Transverse colon (tissue), 4 donors: ENCODE measurements around the gene DNASE1L3.

Experiments
- EP300 ChIP-seq: sonication (generic); formaldehyde crosslinking; IDR thresholded peaks from one replicate; pipeline ENCODE4 v1.6.1; 2017; ENCODE audit warnings: antibody characterized with exemption, low read depth
- POLR2A ChIP-seq: fragments of 450-650 bp; IDR thresholded peaks from one replicate; pipeline ENCODE4 v1.6.1; 2016; ENCODE audit warnings: antibody characterized with exemption, mild to moderate bottlenecking, moderate library complexity
- POLR2AphosphoS5 ChIP-seq, 3 donors: sonication (generic); formaldehyde crosslinking; IDR thresholded peaks; one replicate each; pipeline ENCODE4 v1.6.1; 2016; ENCODE audit warnings: antibody characterized with exemption in 3 of 3
- TF ChIP-seq, protein P1 (sequence below), 5 experiments: fragments of 200-600 bp in 3 of 5; fragments of 450-650 bp in 2 of 5; sonication (generic) in 3 of 5; IDR thresholded peaks; 1 replicate in 2 of 5; 2 replicates in 3 of 5; pipeline ENCODE4 v1.5.1; 2016 to 2017; ENCODE audit warnings: antibody characterized with exemption in 5 of 5, inconsistent platforms in 3 of 5, mild to moderate bottlenecking in 2 of 5, moderate library complexity in 1 of 5

DNA sequence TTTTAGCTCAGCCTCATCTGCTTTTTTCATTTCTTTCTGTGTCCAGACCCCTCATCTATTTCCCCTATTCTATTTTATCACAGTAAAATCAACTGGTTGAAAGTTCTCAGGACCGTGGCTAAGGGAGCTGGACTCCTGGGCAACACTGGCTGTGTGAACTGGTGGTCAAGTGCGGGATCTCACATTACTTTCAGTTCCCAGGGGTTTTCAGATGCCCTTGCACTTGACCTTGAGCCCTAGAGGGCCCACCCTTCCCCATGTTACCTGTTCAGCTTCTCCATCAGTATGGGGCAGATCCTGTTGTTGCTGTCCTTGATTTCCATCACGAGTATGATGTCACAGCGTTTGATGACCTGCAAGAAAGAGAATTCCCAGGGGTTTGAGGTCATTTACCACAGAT lies 2.8 kb downstream of the DNASE1L3 start:
- TF ChIP-seq, protein P1, sequence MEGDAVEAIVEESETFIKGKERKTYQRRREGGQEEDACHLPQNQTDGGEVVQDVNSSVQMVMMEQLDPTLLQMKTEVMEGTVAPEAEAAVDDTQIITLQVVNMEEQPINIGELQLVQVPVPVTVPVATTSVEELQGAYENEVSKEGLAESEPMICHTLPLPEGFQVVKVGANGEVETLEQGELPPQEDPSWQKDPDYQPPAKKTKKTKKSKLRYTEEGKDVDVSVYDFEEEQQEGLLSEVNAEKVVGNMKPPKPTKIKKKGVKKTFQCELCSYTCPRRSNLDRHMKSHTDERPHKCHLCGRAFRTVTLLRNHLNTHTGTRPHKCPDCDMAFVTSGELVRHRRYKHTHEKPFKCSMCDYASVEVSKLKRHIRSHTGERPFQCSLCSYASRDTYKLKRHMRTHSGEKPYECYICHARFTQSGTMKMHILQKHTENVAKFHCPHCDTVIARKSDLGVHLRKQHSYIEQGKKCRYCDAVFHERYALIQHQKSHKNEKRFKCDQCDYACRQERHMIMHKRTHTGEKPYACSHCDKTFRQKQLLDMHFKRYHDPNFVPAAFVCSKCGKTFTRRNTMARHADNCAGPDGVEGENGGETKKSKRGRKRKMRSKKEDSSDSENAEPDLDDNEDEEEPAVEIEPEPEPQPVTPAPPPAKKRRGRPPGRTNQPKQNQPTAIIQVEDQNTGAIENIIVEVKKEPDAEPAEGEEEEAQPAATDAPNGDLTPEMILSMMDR (IDR thresholded peaks at IDR 0.05) = no peak
- TF ChIP-seq POLR2AphosphoS5 (IDR thresholded peaks at IDR 0.05) = no peak
- TF ChIP-seq POLR2A = no peak
- no peak for TF ChIP-seq EP300
